ENCODE results near the gene PRIMA1. TPM values are rescaled to one million over a fixed set of nuclear protein-coding genes. Genes with fewer than 3 reads are reported as not detected.

Gene PRIMA1
- total RNA-seq, 1 experiment from 2014 or later: 2.3 TPM

DNA sequence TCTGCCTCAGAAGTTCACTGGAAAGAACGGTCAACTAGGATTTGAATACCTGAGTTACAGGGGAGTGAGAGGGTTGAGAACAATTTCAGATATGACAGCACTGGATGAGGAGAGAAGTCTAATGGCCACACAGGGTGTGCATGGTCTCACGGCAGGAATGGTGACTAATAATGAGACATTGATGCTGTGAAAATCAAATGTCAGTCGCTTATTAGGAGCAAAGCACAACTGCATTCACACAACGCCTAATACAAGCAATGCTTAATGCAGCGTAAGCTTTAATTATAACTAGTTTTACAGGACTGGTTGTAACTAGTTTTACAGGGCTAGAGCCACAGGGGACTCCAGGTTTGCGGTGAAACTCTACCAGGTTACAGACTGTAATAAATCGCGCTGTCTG is 23.4 kb upstream of the PRIMA1 start:
- whole genome bisulfite sequencing (ENCODE audit: extremely low coverage, insufficient read length, low lambda C conversion rate): no CpG with 5 or more reads among the region's 8 CpGs
- H2BK5ac ChIP-seq (ENCODE audit: insufficient read length, low read length): no peak overlapping the region
- H3K79me2 ChIP-seq (ENCODE audit: insufficient read depth, low read length): no peaks in the 10 kb centered on the region
- H3K27me3 Mint-ChIP-seq (ENCODE audit: low read depth): peaks cover 4% of the 10 kb centered on the region
- no peak overlapping the region for H3K4me2 ChIP-seq (ENCODE audit: insufficient read depth, insufficient read length, low read length)
- no peaks in the 10 kb centered on the region for H3K9me3 ChIP-seq (ENCODE audit: control insufficient read depth, low read depth, low read length)
- no peak overlapping the region for H3K4me3 Mint-ChIP-seq
- no peak overlapping the region for H2BK12ac ChIP-seq (ENCODE audit: insufficient read length, low read depth, low read length)
- TF ChIP-seq, protein P1, sequence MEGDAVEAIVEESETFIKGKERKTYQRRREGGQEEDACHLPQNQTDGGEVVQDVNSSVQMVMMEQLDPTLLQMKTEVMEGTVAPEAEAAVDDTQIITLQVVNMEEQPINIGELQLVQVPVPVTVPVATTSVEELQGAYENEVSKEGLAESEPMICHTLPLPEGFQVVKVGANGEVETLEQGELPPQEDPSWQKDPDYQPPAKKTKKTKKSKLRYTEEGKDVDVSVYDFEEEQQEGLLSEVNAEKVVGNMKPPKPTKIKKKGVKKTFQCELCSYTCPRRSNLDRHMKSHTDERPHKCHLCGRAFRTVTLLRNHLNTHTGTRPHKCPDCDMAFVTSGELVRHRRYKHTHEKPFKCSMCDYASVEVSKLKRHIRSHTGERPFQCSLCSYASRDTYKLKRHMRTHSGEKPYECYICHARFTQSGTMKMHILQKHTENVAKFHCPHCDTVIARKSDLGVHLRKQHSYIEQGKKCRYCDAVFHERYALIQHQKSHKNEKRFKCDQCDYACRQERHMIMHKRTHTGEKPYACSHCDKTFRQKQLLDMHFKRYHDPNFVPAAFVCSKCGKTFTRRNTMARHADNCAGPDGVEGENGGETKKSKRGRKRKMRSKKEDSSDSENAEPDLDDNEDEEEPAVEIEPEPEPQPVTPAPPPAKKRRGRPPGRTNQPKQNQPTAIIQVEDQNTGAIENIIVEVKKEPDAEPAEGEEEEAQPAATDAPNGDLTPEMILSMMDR (conservative IDR thresholded peaks at IDR 0.05): no peak
- H3K23ac ChIP-seq (ENCODE audit: insufficient read length, low read depth, low read length): no peak overlapping the region
- H3T11ph ChIP-seq (ENCODE audit: low read length): no peak overlapping the region
- no peak for DNase-seq
- H3K79me1 ChIP-seq (ENCODE audit: insufficient read depth, low read depth, low read length, poor library complexity, severe bottlenecking): no peaks in the 10 kb centered on the region
- H3K36me3 Mint-ChIP-seq (ENCODE audit: insufficient read depth in 1 of 3, low read depth in 3 of 3): peaks cover 6 to 24% (median 10%) of the 10 kb centered on the region in 3 experiments
- H2BK120ac ChIP-seq (ENCODE audit: low read depth, low read length, poor library complexity, severe bottlenecking): no peak overlapping the region
- H3K27me3 ChIP-seq (ENCODE audit: insufficient read depth, low read length): no peaks in the 10 kb centered on the region
- H4K20me1 ChIP-seq (ENCODE audit: control insufficient read depth, insufficient read depth, insufficient read length): no peaks in the 10 kb centered on the region
- H3K14ac ChIP-seq (ENCODE audit: insufficient read depth, low read length): no peak overlapping the region
- no peaks in the 10 kb centered on the region for H3K23me2 ChIP-seq (ENCODE audit: insufficient read length, low read depth, low read length, poor library complexity, severe bottlenecking)
- no peak overlapping the region for H3K56ac ChIP-seq (ENCODE audit: insufficient read length, low read depth, low read length)
- H4K5ac ChIP-seq (ENCODE audit: insufficient read length, low read depth, low read length): no peak overlapping the region
- no peak overlapping the region for H3K27ac Mint-ChIP-seq
- no peak overlapping the region for H2AFZ ChIP-seq (ENCODE audit: low read length)
- H3K27ac ChIP-seq (ENCODE audit: insufficient read length, low read depth, low read length): no peak overlapping the region
- H2BK15ac ChIP-seq (ENCODE audit: low read depth, low read length): no peak overlapping the region
- H2BK20ac ChIP-seq (ENCODE audit: low read depth, low read length, poor library complexity, severe bottlenecking): no peak overlapping the region
- no peaks in the 10 kb centered on the region for H3K4me1 ChIP-seq (ENCODE audit: insufficient read depth, low read length)
- no peak overlapping the region for H3K18ac ChIP-seq (ENCODE audit: insufficient read length, low read depth, low read length)
- H4K91ac ChIP-seq (ENCODE audit: insufficient read length, low read depth, low read length): no peak overlapping the region
- H2AK5ac ChIP-seq (ENCODE audit: insufficient read length, low read length): no peak overlapping the region
- H3K4ac ChIP-seq (ENCODE audit: low read depth, low read length): no peak overlapping the region
- H3K4me1 Mint-ChIP-seq: no peaks in the 10 kb centered on the region
- H3K9ac ChIP-seq (ENCODE audit: extremely low read depth, insufficient read length, low read length): no peak overlapping the region
- peaks cover 35 to 52% of the 10 kb centered on the region in 2 experiments for H3K9me3 Mint-ChIP-seq
- H4K8ac ChIP-seq (replicated peaks; ENCODE audit: insufficient read length, low read depth, low read length): no peak overlapping the region

Measured in H9 (cell line).